Measurements from ENCODE around the gene CHMP4A. TPM values are rescaled to one million over a fixed set of nuclear protein-coding genes. Genes with fewer than 3 reads are reported as not detected.

Gene CHMP4A
- total and polyA plus RNA-seq, 2 of the 13 experiments (the other 11 are each of a cell fraction or from before 2014, with no cell fraction given), result 83.6 to 113 TPM

- TF ChIP-seq TERF1 (CRISPR knock-in tag; IDR thresholded peaks at IDR 0.05) (no peak), JUNB (CRISPR knock-in tag; IDR thresholded peaks at IDR 0.05; ENCODE audit: borderline replicate concordance) (no peak), FOXP4 (CRISPR knock-in tag; IDR thresholded peaks at IDR 0.05) (peak; percentile 94), MBNL3 (CRISPR knock-in tag; conservative IDR thresholded peaks at IDR 0.05) (no peak), ZNF337 (CRISPR knock-in tag; IDR thresholded peaks at IDR 0.05; ENCODE audit: borderline replicate concordance, low read depth) (0 out of 2 replicates have a peak, but pooled peaks have one; percentile 78), RFXAP (CRISPR knock-in tag; IDR thresholded peaks at IDR 0.05; ENCODE audit: borderline replicate concordance) (peak; percentile 94; the same call in 1 of the 2 replicates), YEATS4 (CRISPR knock-in tag; IDR thresholded peaks at IDR 0.05; ENCODE audit: borderline replicate concordance) (peak; percentile 94), KLF15 (CRISPR knock-in tag; IDR thresholded peaks at IDR 0.05; ENCODE audit: borderline replicate concordance) (peak; percentile 76; the same call in 1 of the 2 replicates), ZNF296 (CRISPR knock-in tag; conservative IDR thresholded peaks at IDR 0.05) (no peak), NR2C2 (CRISPR knock-in tag; IDR thresholded peaks at IDR 0.05; ENCODE audit: borderline replicate concordance) (peak; percentile 87), ISL2 (CRISPR knock-in tag; IDR thresholded peaks at IDR 0.05) (peak; percentile 95), MTA3 (CRISPR knock-in tag; IDR thresholded peaks at IDR 0.05) (no peak), REPIN1 (CRISPR knock-in tag; IDR thresholded peaks at IDR 0.05; ENCODE audit: borderline replicate concordance, low read depth) (peak; percentile 100), GATAD1 (CRISPR knock-in tag; IDR thresholded peaks at IDR 0.05) (peak; percentile 92), ZNF678 (CRISPR knock-in tag; IDR thresholded peaks at IDR 0.05) (no peak), MED8 (CRISPR knock-in tag; IDR thresholded peaks at IDR 0.05; ENCODE audit: insufficient replicate concordance) (peak; percentile 25), KAT2B (IDR thresholded peaks at IDR 0.05; ENCODE audit: borderline replicate concordance, low read depth, low read length) (no peak), ZNF382 (CRISPR knock-in tag; IDR thresholded peaks at IDR 0.05; ENCODE audit: borderline replicate concordance) (no peak), TARDBP (CRISPR knock-in tag; IDR thresholded peaks at IDR 0.05) (peak; percentile 99), ZFP82 (CRISPR knock-in tag; IDR thresholded peaks at IDR 0.05; ENCODE audit: borderline replicate concordance) (peak; percentile 93; the same call in 1 of the 2 replicates)
- TF ChIP-seq, protein P1, sequence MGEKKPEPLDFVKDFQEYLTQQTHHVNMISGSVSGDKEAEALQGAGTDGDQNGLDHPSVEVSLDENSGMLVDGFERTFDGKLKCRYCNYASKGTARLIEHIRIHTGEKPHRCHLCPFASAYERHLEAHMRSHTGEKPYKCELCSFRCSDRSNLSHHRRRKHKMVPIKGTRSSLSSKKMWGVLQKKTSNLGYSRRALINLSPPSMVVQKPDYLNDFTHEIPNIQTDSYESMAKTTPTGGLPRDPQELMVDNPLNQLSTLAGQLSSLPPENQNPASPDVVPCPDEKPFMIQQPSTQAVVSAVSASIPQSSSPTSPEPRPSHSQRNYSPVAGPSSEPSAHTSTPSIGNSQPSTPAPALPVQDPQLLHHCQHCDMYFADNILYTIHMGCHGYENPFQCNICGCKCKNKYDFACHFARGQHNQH (CRISPR knock-in tag; IDR thresholded peaks at IDR 0.05), result peak; percentile 100
- TF ChIP-seq, protein P2, sequence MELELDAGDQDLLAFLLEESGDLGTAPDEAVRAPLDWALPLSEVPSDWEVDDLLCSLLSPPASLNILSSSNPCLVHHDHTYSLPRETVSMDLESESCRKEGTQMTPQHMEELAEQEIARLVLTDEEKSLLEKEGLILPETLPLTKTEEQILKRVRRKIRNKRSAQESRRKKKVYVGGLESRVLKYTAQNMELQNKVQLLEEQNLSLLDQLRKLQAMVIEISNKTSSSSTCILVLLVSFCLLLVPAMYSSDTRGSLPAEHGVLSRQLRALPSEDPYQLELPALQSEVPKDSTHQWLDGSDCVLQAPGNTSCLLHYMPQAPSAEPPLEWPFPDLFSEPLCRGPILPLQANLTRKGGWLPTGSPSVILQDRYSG (CRISPR knock-in tag; IDR thresholded peaks at IDR 0.05), result no peak
- TF ChIP-seq, protein P3, sequence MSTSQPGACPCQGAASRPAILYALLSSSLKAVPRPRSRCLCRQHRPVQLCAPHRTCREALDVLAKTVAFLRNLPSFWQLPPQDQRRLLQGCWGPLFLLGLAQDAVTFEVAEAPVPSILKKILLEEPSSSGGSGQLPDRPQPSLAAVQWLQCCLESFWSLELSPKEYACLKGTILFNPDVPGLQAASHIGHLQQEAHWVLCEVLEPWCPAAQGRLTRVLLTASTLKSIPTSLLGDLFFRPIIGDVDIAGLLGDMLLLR (CRISPR knock-in tag; IDR thresholded peaks at IDR 0.05), result peak; percentile 86
Observed at GRCh38 chr14:24160850-24161804, 52.2 kb downstream of the CHMP4A start, which contains the start of gene IRF9 (continued).

Measured in HepG2 (cell line).